GM19043 (cell line): ENCODE results near the gene MAP6D1.
"Not testable (repeated sequence)": the region's sequence is repeated elsewhere in the genome, so short reads cannot be mapped to it uniquely, and the experiment has no call there.

Experiments used
- ATAC-seq: cut with Tn5 transposase; IDR thresholded peaks from one replicate; pipeline ENCODE4 v1.9.1; 2021; ENCODE audit warnings: low read depth; ENCODE audit not compliant: unreplicated experiment

MAP6D1 gene

DNA sequence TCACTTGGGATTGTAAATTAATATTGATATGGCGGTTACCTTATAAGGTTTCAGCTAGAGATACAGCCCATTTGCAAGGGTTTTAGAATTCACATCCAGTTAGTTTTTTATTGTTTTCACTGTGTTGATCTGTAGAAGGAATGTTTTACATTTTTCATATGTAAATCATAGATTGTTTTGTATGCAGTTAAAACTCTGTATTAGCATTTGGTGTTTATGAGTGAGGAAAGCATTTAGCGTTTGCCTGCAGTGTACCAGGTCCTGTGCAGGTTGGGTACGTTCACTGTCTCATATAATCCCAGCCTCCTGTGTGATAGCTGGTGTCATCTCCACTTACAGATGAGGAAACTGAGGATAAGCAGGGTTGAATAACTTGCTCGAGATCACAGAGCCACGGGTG is 23.8 kb downstream of the MAP6D1 start:
- ATAC-seq = no peak

DNA sequence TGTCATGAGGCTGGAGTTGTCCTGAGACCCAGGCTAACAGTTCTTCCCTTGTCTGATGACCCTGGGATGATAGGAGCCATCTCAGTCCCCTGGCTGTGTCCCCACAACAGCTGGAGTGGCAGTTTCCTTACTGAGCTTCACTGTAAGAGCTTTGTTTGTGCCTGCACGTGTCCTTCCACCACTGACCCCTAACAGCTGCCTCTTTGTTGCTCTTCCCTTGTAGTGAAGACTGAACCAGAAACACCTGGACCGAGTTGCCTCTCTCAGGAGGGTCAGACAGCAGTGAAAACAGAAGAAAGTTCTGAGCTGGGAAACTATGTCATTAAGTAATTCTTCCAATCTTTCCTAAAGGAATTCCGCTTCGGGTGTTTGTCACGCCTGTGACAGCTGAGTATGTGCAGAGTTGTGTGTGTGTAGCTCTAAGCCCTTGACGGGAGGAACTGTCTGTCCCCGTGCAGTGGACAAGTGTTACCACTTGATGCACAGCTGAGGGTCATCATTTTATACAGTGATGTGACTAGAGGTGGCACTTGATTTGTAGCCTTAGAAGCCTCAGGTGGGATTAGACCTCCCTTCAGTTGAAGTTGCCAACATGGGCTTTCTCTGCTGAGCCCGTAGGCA is 25.0 kb downstream of the MAP6D1 start:
- ATAC-seq = no peak

DNA sequence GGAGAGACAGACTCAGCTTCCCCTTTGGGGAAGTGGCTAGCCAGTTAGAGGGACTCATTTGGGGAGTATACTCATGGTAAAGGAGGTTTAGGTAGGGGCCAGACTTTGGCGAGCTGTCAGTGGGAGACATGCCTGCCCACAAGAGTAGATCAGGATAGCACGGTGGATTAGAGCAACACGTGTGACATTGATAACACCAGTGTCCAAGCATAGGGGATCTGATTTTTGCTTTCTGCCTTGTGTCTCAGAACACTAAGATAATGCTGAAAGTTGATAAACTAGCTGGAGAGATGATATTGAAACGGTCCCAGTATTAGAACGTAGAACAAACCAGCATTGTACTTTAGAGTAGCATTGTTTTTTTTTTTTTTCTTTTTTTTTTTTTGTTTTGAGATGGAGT is 25.9 kb downstream of the MAP6D1 start:
- ATAC-seq = no peak

DNA sequence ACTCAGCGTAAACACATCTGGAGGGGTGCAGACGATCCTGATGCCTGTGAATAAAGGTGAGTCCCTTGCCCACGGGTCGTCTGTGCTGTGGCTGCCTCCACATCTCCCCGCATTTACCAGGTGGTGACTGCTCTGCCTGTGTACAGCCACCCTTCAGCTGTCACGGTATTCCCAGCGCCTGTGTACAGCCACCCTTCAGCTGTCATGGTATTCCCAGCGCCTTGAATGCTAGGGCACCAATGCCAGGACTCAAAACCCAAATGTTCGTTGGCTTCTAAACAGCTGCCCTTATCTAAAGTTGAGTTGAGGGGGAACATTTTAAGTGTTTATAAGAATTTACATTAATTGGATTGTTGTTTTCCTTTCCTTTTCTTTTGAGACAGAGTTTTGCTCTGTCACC is 27.4 kb downstream of the MAP6D1 start:
- ATAC-seq = no peak

DNA sequence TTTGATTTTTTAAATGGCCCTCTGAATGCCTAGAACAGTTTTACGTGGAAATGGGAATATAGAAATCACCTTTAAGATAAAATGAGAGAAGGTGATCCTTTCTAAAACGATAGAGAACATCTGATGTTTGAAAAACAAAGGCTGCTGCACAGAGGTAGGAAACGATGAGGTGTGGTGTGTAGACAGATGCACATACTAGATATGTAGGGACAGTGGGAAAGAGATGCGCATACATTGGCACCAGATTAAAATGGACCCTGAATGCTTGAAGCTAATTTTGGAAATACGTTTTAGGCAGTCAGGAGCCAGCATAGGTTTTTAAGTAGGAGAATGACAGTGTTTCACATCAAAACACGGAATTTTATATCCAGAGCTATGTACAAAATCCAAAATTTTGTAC is 29.0 kb downstream of the MAP6D1 start:
- ATAC-seq = no peak

DNA sequence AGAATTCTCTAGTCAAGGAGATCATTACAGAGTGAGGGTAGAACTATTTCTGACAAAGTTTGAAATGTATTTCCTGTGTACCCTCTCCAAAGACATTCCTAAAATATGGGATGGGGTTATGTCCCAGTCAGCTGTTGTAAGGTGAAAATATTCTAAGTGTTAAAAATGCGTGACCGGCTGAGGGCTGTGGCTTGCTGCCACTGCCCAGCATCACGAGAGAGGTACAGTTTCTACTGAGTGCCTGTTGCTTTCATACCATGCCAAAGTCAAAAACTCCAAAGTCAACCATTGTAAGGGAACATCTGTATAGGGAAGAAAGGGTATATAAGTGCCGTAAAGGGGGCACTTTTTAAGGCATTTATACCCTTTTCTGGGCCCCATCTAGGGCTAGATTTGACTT is 30.9 kb downstream of the MAP6D1 start:
- no peak for ATAC-seq

DNA sequence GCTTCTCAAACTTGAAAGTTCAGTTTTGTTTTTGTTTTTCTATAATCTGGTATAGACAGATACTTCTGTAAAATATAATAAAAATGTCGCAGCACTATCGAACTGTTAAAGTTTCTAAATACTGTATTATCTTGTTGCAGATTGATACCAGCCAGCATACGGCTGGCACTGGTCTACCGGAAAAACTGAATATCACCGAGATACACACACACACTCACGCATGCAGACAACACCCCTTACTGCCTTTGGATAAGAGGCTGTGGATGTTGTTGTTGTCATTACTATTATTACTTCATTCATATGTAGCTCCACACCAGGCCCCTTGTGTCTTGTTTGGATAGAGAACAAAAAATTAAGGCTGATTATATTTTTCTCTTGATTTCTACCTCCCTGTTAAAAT is 32.4 kb downstream of the MAP6D1 start:
- no peak for ATAC-seq

DNA sequence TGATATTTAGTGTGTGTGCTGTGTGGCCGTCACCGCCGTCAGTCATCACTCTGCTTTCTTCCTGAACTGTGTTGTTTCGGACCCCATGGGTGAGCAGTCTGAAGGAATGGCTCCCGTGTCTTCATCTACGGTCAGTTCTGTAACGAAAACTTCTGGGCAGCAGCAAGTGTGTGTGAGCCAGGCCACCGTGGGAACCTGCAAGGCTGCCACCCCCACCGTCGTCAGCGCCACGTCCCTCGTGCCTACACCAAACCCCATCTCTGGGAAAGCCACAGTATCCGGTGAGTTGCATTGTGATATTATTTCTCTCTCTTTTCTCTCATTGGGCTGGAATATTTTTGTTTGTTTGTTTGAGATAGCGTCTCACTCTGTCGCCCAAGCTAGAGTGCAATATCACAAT is 34.7 kb downstream of the MAP6D1 start:
- no peak for ATAC-seq

DNA sequence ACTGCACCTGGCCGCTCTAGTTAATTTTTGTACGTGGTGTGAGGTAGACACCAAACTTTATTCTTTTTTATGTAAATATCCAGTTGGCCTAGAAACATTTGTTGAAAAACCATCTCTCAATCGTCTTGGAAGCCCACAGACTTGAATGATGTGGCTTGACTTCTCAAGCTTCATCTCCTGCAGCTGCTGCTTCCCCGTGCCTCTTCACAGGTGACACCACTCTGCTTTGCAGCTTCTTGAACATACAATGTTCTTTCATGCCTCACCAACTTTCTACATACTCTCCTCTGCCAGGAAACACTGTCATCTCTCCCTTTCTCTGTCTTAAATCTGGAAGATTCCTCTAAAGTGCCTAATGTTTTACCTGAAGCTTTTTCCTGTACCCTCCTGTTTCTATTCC is 35.6 kb downstream of the MAP6D1 start:
- ATAC-seq = no peak

DNA sequence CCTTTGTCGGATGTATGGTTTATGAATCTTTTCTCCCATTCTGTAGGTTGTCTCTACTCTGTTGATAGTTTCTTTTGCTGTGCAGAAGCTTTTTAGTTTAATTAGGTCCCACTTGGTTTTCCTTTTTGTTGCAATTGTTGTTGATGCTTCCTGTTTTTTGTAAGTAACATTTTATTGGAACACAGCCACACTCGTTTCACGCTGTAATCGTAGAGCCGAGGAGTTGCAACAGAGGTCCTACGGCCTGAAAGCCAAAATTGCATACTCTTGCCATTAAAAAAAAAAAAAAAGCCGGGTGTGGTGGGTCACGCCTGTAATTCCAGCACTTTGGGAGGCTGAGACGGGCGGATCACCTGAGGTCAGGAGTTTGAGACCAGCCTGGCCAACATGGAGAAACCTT is 40.9 kb downstream of the MAP6D1 start:
- not testable (repeated sequence) for ATAC-seq

DNA sequence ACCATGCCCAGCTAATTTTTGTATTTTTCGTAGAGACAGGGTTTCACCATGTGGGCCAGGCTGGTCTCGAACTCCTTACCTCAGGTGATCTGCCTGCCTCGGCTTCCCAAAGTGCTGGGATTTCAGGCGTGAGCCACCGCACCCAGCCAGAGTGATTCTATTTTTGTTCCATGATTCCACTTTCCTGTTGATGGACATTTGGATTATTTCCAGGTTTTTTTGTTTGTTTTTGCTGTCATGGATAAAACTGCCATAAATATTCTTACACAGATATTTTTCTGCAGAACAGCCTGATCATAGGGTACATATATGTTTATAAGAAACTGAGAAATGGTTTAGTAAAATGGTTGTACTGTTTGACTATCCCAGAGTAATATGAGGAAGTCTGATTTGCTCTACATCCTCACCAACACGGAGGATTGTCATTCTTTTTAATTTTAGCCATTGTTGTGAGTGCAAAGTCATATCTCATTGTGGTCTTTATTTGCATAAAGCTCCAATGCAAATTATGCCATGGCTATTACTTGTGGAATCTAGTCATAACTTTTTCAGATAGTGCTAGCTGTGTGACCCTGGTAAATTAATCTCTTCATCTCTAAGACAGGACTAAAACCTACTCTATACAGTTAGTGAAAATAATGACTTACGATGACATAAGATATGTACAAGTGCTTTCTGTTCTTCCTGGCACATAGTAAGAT is 42.7 kb downstream of the MAP6D1 start:
- ATAC-seq = no peak

DNA sequence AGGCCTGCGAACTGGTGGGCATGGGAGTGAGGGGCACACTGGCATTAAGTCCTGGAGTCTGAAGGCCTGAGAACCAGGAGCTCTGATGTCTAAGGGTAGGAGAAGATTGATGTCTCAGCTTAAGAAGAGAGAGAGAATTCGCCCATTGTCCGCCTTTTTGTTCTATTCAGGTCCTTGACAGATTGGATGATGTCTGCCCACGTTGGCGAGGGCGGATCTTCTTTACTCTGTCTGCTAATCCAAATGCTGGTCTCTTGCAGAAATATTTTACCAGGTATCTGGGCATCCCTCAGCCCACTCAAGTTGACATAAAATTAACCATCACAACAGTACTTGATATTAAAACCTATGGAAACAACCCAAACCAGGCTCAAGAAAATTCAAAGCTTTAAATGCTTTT is 44.1 kb downstream of the MAP6D1 start:
- ATAC-seq = no peak

DNA sequence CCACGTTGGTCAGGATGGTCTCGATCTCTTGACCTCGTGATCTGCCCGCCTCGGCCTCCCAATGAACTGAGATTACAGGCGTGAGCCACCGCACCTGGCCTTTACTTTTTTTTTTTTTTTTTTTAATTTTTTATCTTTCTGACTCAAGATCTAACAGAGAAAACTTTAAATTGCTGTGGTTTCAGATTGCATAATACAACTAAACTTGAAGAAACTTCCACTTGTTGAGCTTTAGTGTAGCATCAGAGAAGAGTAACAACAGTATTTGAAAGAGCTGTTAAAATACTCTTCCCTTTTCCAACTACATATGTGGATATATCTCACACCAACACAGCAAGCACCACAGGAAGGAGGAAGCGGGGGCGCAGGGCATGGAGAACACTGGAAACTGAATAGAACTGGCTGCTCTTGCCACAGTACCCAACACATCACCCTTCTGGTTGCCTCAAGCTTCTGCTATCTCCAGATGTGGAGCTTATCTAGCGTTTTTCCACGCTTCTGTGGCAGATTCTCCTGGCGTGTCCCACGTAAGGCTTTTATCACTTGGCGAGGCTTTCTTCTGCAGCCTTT is 45.4 kb downstream of the MAP6D1 start:
- ATAC-seq = no peak

DNA sequence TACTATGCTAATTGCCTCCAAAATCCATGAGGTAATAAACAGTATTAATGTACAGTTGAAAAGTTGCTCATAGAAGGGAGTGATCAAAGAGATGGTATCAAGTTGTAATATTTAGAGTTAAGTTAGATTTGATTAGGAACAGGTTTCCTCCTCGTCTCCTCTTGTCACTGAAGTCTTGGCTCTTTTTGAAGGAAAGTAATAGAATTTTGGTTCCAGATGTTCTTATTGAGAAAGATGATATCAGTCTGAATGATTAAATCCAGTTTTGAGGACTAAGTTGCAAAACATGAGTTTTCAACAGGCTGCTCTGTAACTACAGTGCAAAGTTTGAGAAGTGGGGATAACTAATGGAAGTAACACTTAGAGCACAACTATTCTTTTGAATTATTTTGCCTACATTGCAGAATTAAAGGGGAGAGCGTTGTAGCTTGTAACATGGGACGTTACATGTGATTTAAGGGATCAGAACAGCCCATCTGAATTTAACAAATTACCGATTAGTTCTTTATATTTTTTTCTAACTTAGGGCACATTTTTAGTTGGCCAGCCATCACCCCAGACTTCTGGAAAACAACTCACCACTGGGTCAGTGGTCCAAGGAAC is 48.3 kb downstream of the MAP6D1 start:
- no peak for ATAC-seq

DNA sequence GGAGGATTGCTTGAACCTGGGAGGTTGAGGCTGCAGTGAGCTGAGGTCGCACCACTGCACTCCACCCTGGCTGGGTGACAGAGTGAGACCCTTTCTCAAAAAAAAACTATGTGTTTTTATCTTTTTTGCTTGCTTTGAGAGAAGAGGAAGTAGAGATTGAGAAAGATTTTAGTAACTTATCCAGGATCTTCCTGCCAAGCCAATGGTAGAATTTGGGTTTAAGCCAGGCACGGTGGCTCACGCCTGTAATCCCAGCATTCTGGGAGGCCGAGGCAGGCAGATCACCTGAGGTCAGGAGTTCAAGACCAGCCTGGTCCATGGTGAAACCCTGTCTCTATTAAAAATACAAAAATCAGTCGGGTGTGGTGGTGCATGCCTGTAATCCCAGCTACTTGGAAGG is 48.9 kb downstream of the MAP6D1 start:
- ATAC-seq = not testable (repeated sequence)

DNA sequence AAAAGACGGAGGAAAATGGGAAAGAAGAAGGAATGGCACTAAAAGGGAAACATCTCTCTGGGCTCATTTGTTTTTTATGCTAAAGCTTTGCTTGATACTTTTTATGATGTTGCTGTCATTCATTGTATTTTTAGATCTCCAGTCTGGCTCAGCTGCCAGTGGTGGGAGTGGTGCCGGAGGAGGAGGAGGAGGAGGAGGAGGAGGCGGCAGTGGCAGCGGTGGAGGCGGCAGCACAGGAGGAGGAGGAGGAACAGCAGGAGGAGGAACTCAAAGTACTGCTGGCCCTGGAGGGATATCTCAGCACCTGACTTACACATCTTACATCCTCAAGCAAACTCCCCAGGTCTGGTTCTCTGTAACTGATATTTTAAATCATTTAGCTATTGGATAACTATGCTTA is 49.6 kb downstream of the MAP6D1 start:
- no peak for ATAC-seq

DNA sequence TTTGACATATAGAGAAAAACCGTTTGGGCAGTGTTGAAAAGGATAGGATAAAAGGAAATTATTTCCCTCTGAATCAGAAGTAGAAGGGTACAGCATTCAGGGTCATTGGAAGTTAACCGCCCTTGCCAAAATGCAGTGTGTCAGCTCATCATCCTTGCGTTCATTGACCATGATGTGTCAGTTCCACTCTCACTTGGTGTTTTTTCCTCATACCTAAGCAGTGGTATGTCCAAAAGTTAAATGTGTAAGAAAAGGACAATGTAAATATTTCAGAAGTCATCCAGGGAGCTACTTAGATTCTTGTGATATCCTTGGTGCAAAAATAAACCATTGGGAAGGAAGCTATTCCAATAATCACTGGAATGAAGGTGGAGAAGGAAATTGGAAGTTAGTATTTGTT is 50.7 kb downstream of the MAP6D1 start:
- no peak for ATAC-seq

DNA sequence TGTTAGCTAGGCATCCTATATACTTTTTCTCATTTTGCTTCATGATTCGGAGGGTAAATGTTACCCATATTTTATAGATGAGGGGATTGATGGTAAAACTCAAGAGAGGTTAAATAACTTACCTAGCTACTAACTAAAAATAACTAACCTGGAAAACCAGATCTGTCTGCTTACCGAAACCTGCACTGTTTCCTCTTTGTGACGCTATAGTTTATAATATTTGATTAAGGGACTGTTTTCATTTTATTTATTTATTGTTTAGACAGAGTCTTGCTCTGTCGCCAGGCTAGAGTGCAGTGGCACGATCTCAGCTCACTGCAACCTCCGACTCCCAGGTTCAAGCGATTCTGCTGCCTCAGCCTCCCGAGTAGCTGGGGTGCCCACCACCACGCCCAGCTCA is 55.9 kb downstream of the MAP6D1 start:
- no peak for ATAC-seq

DNA sequence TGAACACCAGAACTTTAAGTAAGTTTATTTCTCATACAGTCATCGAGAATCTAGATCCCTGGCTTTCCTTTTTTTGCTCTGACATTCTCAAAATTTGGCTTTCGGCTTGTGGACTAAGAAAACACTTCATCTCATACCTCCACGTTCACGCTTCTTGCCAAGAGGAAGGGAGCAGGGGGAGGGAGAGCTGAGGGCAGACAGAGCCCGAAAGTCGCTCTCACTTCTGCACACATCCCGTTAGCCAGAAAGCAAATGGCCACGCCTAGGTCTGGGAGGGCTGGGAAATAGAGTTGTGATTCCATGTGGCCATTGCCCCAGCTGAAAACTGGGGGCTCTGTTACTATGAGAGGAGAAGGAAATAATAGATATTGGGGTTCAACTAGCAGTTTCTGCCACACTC is 57.3 kb downstream of the MAP6D1 start:
- ATAC-seq = no peak

DNA sequence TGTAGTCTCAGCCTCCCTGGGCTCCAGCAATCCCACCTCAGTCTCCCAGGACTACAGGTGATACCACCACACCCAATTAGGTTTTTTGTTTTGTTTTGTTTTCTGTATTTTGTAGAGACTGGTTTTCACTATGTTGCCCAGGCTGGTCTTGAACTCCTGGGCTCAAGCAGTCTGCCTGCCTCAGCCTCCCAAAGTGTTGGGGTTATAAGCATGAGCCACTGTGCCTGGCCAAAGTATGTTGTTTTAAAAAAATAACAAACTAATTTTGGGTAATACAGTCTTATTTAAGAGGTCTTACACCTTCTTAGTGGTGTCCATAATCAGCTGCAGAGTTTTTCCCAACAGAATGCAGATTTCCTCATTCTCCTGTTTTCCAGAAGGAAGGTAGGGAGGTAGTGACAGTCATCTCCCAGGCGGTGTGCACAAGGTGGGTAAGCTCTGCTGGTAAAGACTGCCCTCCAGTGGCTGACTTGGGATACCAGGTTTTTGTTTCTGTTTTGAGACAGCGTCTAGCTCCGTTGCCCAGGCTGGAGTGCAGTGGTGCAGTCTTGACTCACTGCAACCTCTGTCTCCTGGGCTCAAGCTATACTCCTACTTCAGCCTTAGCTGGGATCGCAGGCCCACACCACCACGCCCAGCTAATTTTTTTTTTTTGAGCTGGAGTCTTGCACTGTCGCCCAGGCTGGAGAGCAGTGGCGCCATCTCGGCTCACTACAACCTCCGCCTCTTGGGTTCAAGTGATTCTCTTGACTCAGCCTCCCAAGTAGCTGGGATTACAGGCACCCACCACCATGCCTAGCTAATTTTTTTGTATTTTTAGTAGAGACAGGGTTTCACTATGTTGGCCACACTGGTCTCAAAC is 58.4 kb downstream of the MAP6D1 start:
- ATAC-seq = no peak

DNA sequence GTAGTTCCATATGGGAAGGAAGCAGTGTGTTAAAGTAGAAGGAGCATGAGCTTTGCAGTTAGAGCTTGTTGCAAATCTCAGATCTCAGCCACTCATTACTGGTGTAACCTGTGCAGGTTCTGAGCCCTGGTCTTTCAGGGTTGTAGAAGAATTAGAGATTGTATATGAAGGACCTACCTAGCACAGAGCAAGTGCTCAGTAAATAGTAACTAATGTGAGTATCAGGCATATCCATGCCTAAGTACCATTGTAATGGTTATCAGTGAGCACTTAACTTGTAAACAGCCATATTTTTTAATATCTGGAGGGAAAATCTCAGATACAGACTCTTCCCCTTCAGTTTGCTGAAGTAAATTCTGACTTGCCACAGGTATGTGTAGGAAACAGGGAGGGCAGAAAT is 59.3 kb downstream of the MAP6D1 start:
- ATAC-seq = no peak
